Left ventricle myocardium superior (tissue), 1 donor: Measurements from ENCODE around the gene ALG11. TPM values are rescaled to one million over a fixed set of nuclear protein-coding genes. Genes with fewer than 3 reads are reported as not detected.

ENCODE experiments used
- total RNA-seq: library from RNA; stranded (reverse); fragmentation: NEBNext Ultra II Directional; extraction: Animal tissue kit (Norgen Biotek cat#: 25700); gene quantifications from one replicate; pipeline ENCODE4 v1.2.1, GENCODE V29; 2021
- donor health status: DM: no; HTN: yes; CAD: no; lungs with severe emphysema.

Gene ALG11
- total RNA-seq, 1 donor from 2014 or later: 18.4 TPM

Other genes starting within 250 kb of the ALG11 start
- gene DHRS12, start 208.2 kb upstream of the ALG11 start, total RNA-seq: 11.6 TPM
- gene TMEM272, start 167.2 kb upstream of the ALG11 start, total RNA-seq: 0.55 TPM
- not detected for gene CCDC70, start 150.4 kb upstream of the ALG11 start, total RNA-seq
- 4.9 TPM for gene ATP7B, start 948 bp upstream of the ALG11 start, total RNA-seq
- gene UTP14C, start 12.3 kb downstream of the ALG11 start, total RNA-seq: 10.7 TPM
- 0.25 TPM for gene NEK5, start 116.7 kb downstream of the ALG11 start, total RNA-seq
- 5.1 TPM for gene NEK3, start 147.2 kb downstream of the ALG11 start, total RNA-seq